ENCODE data around the gene RNF182. TPM values are rescaled to one million over a fixed set of nuclear protein-coding genes. Genes with fewer than 3 reads are reported as not detected.

The RNF182 gene
- total and polyA plus RNA-seq, 2 donors (not counting 1 experiment from before 2014, with no cell fraction given) = 0.10 TPM; not detected in 1

- H3K4me1 ChIP-seq (ENCODE audit: control insufficient read depth in 2 of 2, insufficient read depth in 2 of 2, low read length in 2 of 2) = no peaks in the 10 kb centered on the region
- H3K9me3 ChIP-seq (ENCODE audit: control extremely low read depth in 1 of 3, control insufficient read depth in 2 of 3, insufficient read depth in 1 of 3, low read length in 2 of 3) = peaks cover 4 to 10% (median 5%) of the 10 kb centered on the region in 3 donors
- ChIA-PET POLR2A (no interaction called here), CTCF (no interaction called here)
- H2AFZ ChIP-seq (ENCODE audit: insufficient read depth, low read depth, low read length, poor library complexity, severe bottlenecking) = no peak overlapping the region
- no peaks in the 10 kb centered on the region for H3K27me3 ChIP-seq (replicated peaks in 1 of 4; ENCODE audit: control extremely low read depth in 1 of 4, control insufficient read depth in 3 of 4, insufficient read depth in 4 of 4, low read length in 3 of 4)
- Mint-ChIP-seq H3K9me3 (ENCODE audit: insufficient read depth) (peaks cover 2% of the 10 kb centered on the region), H3K4me1 (no peaks in the 10 kb centered on the region), H3K27me3 (peaks cover 17% of the 10 kb centered on the region), H3K4me3 (no peak overlapping the region), H3K27ac (no peak overlapping the region)
- no peaks in the 10 kb centered on the region for H3K79me2 ChIP-seq (ENCODE audit: control insufficient read depth, insufficient read depth, low read length)
- no peak overlapping the region for H3K4me3 ChIP-seq (ENCODE audit: control extremely low read depth in 1 of 5, extremely low read depth in 1 of 5, insufficient read depth in 1 of 5, low read depth in 2 of 5, low read length in 4 of 5)
- no peak overlapping the region for H3K9ac ChIP-seq (ENCODE audit: low read length)
- WGBS (ENCODE audit: insufficient coverage) = 92% methylated on average over 7 of the region's 7 CpGs
- intact Hi-C loops (cut with micrococcal nuclease) = no loop called here
- no peak overlapping the region for H3K27ac ChIP-seq (ENCODE audit: low read length in 2 of 2)
- TF ChIP-seq EZH2 (IDR thresholded peaks at IDR 0.05; ENCODE audit: borderline replicate concordance, insufficient read depth, low read depth, low read length, poor library complexity, severe bottlenecking) (no peak), CTCF (IDR thresholded peaks at IDR 0.05) (no peak)
- no peak for DNase-seq
- no peaks in the 10 kb centered on the region for H4K20me1 ChIP-seq (ENCODE audit: control insufficient read depth, insufficient read depth, low read length, poor library complexity, severe bottlenecking)
- no peak for ATAC-seq (ENCODE audit: low read depth)
- H3K36me3 ChIP-seq (replicated peaks in 1 of 2; ENCODE audit: control extremely low read depth in 1 of 2, control insufficient read depth in 1 of 2, extremely low read depth in 1 of 2, insufficient read depth in 2 of 2, low read length in 1 of 2) = no peaks in the 10 kb centered on the region
- no peak overlapping the region for H3K4me2 ChIP-seq (replicated peaks; ENCODE audit: low read depth, low read length, poor library complexity, severe bottlenecking)
These were observed 27.3 kb downstream of the RNF182 start for GRCh38 chr6:13952101-13952500.

GRCh38 chr6:13953061-13953705, 28.4 kb downstream of the RNF182 start:
- H3K27me3 Mint-ChIP-seq = peaks cover 17% of the 10 kb centered on the region
- 91% methylated on average over 2 of the region's 2 CpGs for WGBS (ENCODE audit: insufficient coverage)
- no peaks in the 10 kb centered on the region for H3K4me1 Mint-ChIP-seq
- Histone ChIP-seq H3K4me3 (ENCODE audit: control extremely low read depth in 1 of 5, extremely low read depth in 1 of 5, insufficient read depth in 1 of 5, low read depth in 2 of 5, low read length in 4 of 5) (no peak overlapping the region), H3K9me3 (ENCODE audit: control extremely low read depth in 1 of 3, control insufficient read depth in 2 of 3, insufficient read depth in 1 of 3, low read length in 2 of 3) (peaks cover under 1 to 4% (median 3%) of the 10 kb centered on the region in 3 donors), H2AFZ (ENCODE audit: insufficient read depth, low read depth, low read length, poor library complexity, severe bottlenecking) (no peak overlapping the region), H3K27ac (ENCODE audit: low read length in 2 of 2) (no peak overlapping the region), H3K27me3 (replicated peaks in 1 of 4; ENCODE audit: control extremely low read depth in 1 of 4, control insufficient read depth in 3 of 4, insufficient read depth in 4 of 4, low read length in 3 of 4) (no peaks in the 10 kb centered on the region), H3K4me1 (ENCODE audit: control insufficient read depth in 2 of 2, insufficient read depth in 2 of 2, low read length in 2 of 2) (no peaks in the 10 kb centered on the region), H3K79me2 (ENCODE audit: control insufficient read depth, insufficient read depth, low read length) (no peaks in the 10 kb centered on the region), H4K20me1 (ENCODE audit: control insufficient read depth, insufficient read depth, low read length, poor library complexity, severe bottlenecking) (no peaks in the 10 kb centered on the region), H3K9ac (ENCODE audit: low read length) (no peak overlapping the region), H3K4me2 (replicated peaks; ENCODE audit: low read depth, low read length, poor library complexity, severe bottlenecking) (no peak overlapping the region), H3K36me3 (replicated peaks in 1 of 2; ENCODE audit: control extremely low read depth in 1 of 2, control insufficient read depth in 1 of 2, extremely low read depth in 1 of 2, insufficient read depth in 2 of 2, low read length in 1 of 2) (no peaks in the 10 kb centered on the region)
- peaks cover 2% of the 10 kb centered on the region for H3K9me3 Mint-ChIP-seq (ENCODE audit: insufficient read depth)
- ATAC-seq (ENCODE audit: low read depth) (no peak), DNase-seq (no peak)
- intact Hi-C loops (cut with micrococcal nuclease) = no loop called here
- H3K27ac Mint-ChIP-seq = no peak overlapping the region
- H3K4me3 Mint-ChIP-seq = no peak overlapping the region
- ChIA-PET POLR2A (no interaction called here), CTCF (no interaction called here)
- TF ChIP-seq CTCF (IDR thresholded peaks at IDR 0.05) (no peak), EZH2 (IDR thresholded peaks at IDR 0.05; ENCODE audit: borderline replicate concordance, insufficient read depth, low read depth, low read length, poor library complexity, severe bottlenecking) (no peak)

Data from B cell (primary cell).